ENCODE results near the gene ELOVL5. TPM values are rescaled to one million over a fixed set of nuclear protein-coding genes. Genes with fewer than 3 reads are reported as not detected.
"Not testable (repeated sequence)": the region's sequence is repeated elsewhere in the genome, so short reads cannot be mapped to it uniquely, and the experiment has no call there.

The ELOVL5 gene
- polyA plus RNA-seq, 1 donor: 84.0 TPM

GRCh38 chr6:53360093-53360912 lies 11.6 kb upstream of the ELOVL5 start:
- DNase-seq: peak; percentile 31

GRCh38 chr6:53359843-53360092 lies 11.0 kb upstream of the ELOVL5 start:
- no peak for DNase-seq

DNA sequence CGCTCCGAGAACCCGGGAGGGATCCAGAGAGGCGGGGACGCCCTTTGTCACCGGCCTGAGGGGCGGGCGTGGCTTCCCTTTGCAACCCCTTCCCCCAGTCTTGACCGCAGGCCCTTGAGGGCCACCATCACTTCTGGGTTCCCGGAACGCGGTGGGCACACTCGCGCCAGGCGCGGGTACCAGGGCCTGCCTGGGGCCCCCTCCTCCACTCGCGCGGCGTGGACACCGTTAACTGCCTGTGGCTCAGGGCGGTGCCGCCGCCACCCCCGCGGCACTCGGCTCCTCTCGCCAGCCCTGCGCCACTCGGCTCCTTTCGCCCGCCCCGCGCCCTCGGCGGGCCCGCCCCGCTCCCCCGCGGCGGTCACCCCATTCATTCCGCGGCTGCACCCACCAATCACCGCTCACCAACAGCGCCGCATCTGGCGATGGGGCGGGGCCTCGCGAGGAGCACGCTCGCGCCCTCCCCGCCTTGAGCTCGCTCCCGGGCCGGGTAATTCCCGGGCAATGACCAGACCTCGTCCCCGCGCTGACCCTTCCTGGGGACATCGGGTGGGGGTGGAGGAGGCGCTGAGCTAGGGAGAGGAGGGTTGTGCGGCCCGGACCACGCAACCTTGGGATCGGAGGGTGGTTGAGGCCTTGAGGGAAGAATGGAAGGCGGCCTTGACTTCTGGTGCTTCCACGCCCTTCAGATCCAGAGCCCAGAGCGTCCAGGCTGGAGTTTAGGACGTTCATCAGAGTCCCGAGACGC lies 10.5 kb upstream of the ELOVL5 start:
- peak; percentile 95 for DNase-seq

GRCh38 chr6:53358440-53359094 lies 9.8 kb upstream of the ELOVL5 start:
- DNase-seq: peak; percentile 59

DNA sequence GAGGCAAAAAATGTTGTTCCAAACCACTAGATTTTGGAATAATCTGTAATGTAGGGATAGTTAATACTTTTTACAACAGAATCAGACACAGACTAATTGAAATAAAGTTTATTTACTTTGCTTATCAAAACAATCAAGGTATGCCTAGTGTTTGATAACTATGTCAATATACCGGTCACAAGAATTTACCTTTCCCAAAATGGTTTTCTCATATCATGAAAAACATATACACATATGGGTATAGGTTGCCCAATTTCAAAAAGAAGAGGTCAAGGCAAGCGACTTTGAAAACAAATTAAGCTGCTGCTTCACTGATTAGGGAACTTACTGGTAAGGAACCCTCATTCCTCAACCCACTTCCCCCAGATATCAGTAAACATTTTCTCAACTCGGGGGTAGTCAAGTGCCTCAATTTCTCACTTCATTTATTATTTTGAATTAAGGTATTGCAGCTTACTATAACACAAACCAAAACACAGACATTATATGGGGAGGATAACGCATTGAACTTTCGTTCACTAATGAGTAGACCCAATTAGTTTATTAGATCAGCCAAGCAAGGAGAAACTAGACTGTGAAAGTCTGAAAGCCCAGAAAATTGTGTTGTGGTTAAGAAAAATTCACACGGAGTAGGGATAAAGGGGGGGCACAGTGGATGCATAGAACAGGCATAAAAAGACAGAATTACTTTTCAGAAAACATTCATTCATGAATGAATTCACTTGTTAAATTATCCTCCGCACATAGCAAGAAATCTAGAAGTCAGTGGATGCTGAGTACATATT lies 9.0 kb upstream of the ELOVL5 start:
- DNase-seq: no peak

- DNase-seq: no peak
Observed at GRCh38 chr6:53353624-53354023, 4.9 kb upstream of the ELOVL5 start.

DNA sequence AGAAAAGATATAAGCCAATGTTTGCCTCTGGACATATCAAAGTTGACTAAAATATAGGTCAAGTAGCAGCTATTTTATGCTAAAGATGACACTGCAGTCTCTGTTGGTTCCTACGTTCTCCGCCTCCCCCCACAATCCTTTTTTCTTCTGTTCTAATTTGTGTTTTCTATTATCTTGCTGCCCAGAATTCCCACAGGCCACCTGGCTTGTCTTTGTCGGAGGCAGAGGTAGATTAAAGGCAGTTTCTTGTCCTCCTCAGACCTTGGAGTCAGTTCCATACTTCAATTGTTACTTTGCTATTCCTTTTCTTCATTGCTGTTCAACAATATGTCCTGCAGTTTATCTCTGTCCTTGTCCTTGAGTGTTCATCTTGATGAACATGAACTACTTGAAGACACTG lies 3.6 kb upstream of the ELOVL5 start:
- no peak for DNase-seq

- no peak for DNase-seq
Observed at GRCh38 chr6:53349209-53349693, 501 bp upstream of the ELOVL5 start.

DNA sequence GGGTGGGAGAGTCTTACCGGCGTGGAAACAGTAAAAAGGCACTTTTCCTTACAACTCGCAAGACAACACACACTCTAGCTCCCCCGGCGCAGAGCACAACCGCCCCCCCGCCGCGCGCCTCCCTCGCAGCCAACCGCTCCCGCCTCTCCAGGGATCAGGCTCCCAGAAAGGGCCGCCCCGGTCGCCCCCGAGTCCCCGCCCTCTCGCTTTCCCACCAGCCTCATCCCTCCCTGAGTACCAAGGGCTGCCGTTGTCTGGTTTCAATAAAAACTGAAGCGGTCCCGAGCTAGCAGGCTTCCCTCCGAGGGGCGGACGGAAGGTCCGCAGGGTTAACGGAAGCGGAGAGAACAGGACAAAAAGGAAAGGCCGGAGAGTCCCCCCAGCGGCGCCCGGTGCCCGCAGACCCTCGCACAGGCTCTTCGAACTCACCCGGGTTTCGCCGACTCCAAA lies 804 bp downstream of the ELOVL5 start:
- DNase-seq: peak; percentile 78

DNA sequence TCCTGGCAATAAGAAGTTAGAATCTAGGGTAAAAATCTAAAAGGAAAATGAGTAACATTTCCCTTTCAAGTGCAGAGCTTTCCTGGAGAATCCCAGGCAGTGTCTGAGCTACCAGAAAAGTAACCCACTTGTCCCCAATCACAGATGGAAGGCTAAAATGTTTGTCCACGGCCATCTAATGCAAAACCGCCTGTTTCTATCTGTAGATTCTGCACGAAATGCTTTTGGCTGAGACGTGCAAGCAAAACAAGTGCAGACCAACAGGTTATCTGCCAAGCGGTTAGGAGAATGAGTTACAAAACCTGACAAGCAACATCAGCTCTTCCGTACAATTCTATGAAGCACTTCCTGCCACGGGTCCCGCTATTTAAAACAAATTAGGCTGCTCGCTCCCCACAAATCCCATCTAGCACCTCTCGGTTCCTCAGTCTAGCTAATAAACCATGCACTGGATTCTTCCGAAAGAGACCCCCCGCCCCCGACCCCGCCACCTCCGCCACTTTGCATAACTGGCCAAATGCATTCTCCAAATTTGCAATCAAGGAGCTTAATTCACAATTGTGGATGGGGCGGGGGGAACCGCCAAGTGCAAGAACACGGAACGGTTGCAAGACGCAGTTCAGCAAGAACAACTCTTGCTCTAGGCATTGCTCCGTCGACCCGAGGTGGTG lies 1.4 kb downstream of the ELOVL5 start:
- DNase-seq: peak; percentile 35

- DNase-seq: not testable (repeated sequence)
Observed at GRCh38 chr6:53346049-53346448, 2.7 kb downstream of the ELOVL5 start.

GRCh38 chr6:53344969-53345368 lies 3.8 kb downstream of the ELOVL5 start:
- no peak for DNase-seq

DNA sequence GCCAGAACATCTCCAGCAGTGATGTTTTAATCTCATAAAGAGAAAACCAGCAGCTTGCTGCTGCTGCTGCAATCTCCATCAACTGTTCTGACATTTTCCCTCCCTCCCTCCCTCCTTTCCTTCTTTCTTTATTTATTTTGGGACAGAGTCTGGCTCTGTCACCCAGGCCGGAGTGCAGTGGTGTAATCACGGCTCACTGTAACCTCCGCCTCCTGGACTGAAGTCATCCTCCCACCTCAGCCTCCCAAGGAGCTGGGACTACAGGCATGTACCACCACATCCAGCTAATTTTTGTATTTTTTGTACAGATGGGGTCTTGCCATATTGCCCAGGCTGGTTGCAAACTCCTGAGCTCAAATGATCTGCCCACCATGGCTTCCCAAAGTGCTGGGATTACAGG lies 5.7 kb downstream of the ELOVL5 start:
- DNase-seq: no peak

- DNase-seq: no peak
Observed at GRCh38 chr6:53342217-53342616, 6.5 kb downstream of the ELOVL5 start.

DNA sequence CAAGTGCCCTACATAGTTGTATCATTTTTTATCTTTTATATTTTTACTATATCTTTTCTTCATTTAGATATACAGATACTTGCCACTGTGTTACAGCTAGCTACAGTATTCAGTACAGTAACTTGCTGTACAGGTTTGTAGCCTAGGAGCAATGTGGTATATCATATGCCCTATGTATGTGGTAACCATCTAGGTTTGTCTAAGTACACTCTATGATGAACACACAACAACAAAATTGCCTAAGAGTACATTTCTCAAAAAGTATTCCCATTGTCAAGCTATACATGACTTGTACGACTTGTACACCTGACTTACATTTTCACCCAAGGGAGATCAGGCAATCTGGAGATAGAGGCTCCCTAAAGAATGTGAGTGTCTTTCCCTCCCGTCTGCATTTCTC lies 8.2 kb downstream of the ELOVL5 start:
- no peak for DNase-seq

GRCh38 chr6:53339424-53339823 lies 9.3 kb downstream of the ELOVL5 start:
- no peak for DNase-seq

- DNase-seq: no peak
Observed at GRCh38 chr6:53338304-53338703, 10.4 kb downstream of the ELOVL5 start.

GRCh38 chr6:53336070-53336469 lies 12.7 kb downstream of the ELOVL5 start:
- no peak for DNase-seq

GRCh38 chr6:53335224-53335994 lies 13.3 kb downstream of the ELOVL5 start:
- no peak for DNase-seq
